Ishikawa (cell line): Measurements from ENCODE around the gene CCM2.

Experiments
- CEBPB ChIP-seq: IDR thresholded peaks from 2 replicates; pipeline ENCODE4 v1.6.1; 2012
- CREB1 ChIP-seq: IDR thresholded peaks from 2 replicates; pipeline ENCODE4 v1.6.1; 2012; ENCODE audit warnings: low read depth
- EGR1 ChIP-seq: IDR thresholded peaks from 2 replicates; pipeline ENCODE4 v1.6.1; 2012
- EP300 ChIP-seq: IDR thresholded peaks from 2 replicates; pipeline ENCODE4 v1.6.1; 2012; ENCODE audit warnings: borderline replicate concordance
- FOXM1 ChIP-seq: IDR thresholded peaks from 2 replicates; pipeline ENCODE4 v1.6.1; 2012; ENCODE audit warnings: low read depth, borderline replicate concordance
- MAX ChIP-seq: IDR thresholded peaks from 2 replicates; pipeline ENCODE4 v1.6.1; 2012
- NFIC ChIP-seq: IDR thresholded peaks from 2 replicates; pipeline ENCODE4 v1.6.1; 2012
- RAD21 ChIP-seq: IDR thresholded peaks from 2 replicates; pipeline ENCODE4 v1.6.1; 2012; ENCODE audit warnings: low read depth
- TAF1 ChIP-seq: IDR thresholded peaks from 2 replicates; pipeline ENCODE4 v1.6.1; 2012; ENCODE audit warnings: low read depth, mild to moderate bottlenecking
- TCF12 ChIP-seq: IDR thresholded peaks from 2 replicates; pipeline ENCODE4 v1.6.1; 2012; ENCODE audit warnings: low read depth
- TEAD4 ChIP-seq: IDR thresholded peaks from 2 replicates; pipeline ENCODE4 v1.6.1; 2012
- YY1 ChIP-seq: IDR thresholded peaks from 2 replicates; pipeline ENCODE4 v1.6.1; 2012; ENCODE audit warnings: low read depth
- ZBTB7A ChIP-seq: IDR thresholded peaks from 2 replicates; pipeline ENCODE4 v1.6.1; 2012; ENCODE audit warnings: low read depth
- TF ChIP-seq, protein P1 (sequence below): IDR thresholded peaks from 2 replicates; pipeline ENCODE4 v1.6.1; 2012
- TF ChIP-seq, protein P2 (sequence below): IDR thresholded peaks from 2 replicates; pipeline ENCODE4 v1.6.1; 2012; ENCODE audit warnings: low read depth, mild to moderate bottlenecking

The CCM2 gene

DNA sequence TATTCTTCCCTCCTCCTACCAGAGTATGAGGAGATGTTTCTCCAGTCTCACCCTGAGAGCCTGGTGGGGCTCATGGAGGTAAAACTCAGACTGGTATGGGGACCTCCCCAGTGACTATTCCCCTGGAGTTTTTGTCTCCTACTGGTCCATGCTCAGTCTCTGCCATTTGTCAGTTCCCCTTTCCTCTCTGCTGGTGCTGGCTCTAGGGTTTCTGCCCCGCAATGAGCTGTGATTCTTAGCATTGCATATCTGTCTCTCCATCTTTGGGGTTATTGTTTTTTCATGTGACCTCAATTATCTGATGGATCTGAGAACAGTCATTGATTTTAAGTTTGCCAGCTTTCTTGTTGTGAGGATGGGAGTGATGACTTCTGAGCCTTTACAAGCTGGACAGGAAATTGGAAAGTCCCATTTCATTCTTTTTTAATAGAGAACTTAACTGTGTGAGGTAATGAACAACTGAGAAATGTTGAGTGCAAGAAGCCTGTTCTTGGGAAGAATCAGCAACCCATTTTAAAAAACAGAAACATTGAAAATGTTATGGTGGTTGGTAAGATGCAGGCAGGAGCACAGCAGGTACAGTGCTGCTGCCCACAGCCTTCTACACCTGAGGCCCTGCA lies 61.9 kb downstream of the CCM2 start:
- TF ChIP-seq ZBTB7A (no peak), YY1 (no peak), NFIC (no peak)
- TF ChIP-seq, protein P1, sequence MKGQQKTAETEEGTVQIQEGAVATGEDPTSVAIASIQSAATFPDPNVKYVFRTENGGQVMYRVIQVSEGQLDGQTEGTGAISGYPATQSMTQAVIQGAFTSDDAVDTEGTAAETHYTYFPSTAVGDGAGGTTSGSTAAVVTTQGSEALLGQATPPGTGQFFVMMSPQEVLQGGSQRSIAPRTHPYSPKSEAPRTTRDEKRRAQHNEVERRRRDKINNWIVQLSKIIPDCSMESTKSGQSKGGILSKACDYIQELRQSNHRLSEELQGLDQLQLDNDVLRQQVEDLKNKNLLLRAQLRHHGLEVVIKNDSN, result no peak

GRCh38 chr7:45064047-45064725 lies 64.2 kb downstream of the CCM2 start:
- no peak for TF ChIP-seq TAF1
- TF ChIP-seq, protein P2, sequence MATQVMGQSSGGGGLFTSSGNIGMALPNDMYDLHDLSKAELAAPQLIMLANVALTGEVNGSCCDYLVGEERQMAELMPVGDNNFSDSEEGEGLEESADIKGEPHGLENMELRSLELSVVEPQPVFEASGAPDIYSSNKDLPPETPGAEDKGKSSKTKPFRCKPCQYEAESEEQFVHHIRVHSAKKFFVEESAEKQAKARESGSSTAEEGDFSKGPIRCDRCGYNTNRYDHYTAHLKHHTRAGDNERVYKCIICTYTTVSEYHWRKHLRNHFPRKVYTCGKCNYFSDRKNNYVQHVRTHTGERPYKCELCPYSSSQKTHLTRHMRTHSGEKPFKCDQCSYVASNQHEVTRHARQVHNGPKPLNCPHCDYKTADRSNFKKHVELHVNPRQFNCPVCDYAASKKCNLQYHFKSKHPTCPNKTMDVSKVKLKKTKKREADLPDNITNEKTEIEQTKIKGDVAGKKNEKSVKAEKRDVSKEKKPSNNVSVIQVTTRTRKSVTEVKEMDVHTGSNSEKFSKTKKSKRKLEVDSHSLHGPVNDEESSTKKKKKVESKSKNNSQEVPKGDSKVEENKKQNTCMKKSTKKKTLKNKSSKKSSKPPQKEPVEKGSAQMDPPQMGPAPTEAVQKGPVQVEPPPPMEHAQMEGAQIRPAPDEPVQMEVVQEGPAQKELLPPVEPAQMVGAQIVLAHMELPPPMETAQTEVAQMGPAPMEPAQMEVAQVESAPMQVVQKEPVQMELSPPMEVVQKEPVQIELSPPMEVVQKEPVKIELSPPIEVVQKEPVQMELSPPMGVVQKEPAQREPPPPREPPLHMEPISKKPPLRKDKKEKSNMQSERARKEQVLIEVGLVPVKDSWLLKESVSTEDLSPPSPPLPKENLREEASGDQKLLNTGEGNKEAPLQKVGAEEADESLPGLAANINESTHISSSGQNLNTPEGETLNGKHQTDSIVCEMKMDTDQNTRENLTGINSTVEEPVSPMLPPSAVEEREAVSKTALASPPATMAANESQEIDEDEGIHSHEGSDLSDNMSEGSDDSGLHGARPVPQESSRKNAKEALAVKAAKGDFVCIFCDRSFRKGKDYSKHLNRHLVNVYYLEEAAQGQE, result no peak
- no peak for TF ChIP-seq YY1
- no peak for TF ChIP-seq CEBPB
- no peak for TF ChIP-seq FOXM1
- no peak for TF ChIP-seq RAD21
- TF ChIP-seq, protein P1, result no peak
- TF ChIP-seq EP300, result no peak
- TF ChIP-seq CREB1, result no peak
- TF ChIP-seq ZBTB7A, result no peak
- no peak for TF ChIP-seq TEAD4

DNA sequence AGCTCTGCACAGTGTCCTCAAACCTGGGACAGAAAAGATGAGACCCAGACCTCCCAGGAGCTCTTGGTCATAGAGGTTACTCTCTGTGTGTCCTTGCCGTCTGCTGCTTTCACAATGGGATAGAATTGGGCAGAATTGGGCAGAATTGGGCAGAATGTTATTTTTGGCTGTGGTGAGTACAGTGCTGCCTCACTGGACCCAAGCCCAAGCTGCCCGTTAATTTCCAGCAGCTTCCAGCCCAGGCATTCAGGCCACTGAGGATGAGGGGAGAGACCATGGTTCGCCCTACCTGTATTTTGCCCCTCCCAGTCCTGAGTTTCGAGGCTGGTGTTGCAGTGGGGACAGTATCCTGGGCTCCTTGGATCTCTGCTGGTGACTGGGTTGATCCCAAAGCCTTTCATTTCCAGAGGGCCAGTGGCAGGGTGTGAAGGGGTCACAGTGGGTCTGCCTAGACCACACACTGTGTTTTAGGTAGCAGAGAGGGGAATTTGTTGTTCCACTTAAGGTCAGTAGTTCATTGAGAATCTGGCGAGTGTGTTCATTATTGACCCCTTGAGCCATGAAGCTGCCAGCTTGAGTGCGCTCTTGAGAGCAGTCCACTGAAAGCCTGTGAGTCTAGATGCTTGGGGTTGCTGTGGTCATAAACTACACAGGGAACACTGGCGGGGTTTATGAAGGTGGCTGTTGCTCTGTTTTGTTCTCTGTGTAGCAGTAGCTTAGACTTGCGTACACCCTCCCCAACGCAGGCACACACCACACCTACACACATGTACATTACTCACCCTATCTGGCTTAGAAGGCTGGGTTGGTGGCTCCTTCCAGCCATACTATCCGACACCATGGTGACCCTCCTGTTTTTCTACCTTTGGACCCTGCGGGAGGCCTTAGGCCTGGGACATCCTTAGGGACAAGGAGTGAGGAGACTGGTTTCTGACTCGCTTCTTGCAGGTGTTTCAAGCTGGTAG lies 65.3 kb downstream of the CCM2 start:
- TF ChIP-seq RAD21 (no peak), TAF1 (no peak), TEAD4 (no peak)

DNA sequence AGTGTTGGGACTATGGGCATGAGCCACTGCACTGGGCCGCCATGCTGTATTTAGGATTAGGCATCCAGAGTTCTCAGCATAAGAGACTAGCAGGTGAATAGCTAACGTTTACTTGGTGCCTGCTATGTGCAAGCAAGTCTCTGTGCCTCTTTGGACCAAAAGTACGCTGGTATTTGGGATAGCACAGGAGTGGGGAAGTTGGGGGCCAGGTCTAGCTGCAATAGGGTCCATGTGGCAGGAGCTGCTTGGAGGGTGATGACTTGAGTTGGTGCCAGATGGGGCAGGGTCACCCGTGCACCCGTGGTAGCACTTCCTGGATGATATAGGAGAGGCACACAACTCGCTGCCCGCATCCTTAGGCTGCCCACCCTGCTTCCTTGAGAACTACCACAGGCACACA lies 66.4 kb downstream of the CCM2 start:
- TF ChIP-seq TCF12, result no peak
- TF ChIP-seq EGR1, result no peak
- no peak for TF ChIP-seq ZBTB7A
- TF ChIP-seq RAD21, result no peak
- TF ChIP-seq, protein P2, result no peak
- no peak for TF ChIP-seq EP300
- no peak for TF ChIP-seq YY1
- TF ChIP-seq TEAD4, result no peak
- TF ChIP-seq, protein P1, result no peak
- TF ChIP-seq NFIC, result no peak
- TF ChIP-seq TAF1, result no peak
- TF ChIP-seq FOXM1, result no peak
- no peak for TF ChIP-seq CREB1
- TF ChIP-seq CEBPB, result no peak
- no peak for TF ChIP-seq MAX

DNA sequence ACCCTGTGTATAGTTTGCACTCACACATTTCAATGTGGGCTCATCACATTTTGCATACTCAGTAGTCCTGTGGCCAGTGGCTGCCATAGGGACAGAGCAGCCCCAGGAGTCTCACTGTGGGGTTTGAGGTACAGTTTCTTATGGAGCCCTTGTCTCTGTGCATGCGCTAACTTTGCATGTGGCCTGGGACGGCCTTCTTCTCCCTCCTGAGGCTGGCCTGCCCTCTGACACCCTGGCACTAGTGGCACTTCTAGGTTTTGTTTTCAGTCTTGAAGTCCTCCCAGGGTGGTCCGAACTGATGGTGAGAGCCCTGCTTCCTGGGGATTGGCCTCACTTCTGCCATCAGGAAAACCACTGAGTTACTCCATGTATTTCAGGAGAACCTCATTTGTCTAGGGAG lies 67.6 kb downstream of the CCM2 start:
- TF ChIP-seq, protein P2, result no peak
- TF ChIP-seq FOXM1 (no peak), EP300 (no peak), ZBTB7A (no peak), TAF1 (no peak), TEAD4 (no peak), CREB1 (no peak), YY1 (no peak), MAX (no peak), TCF12 (no peak), RAD21 (no peak), EGR1 (no peak), CEBPB (no peak), NFIC (no peak)
- TF ChIP-seq, protein P1, result no peak
